ENCODE results near the gene SYT12. TPM values are rescaled to one million over a fixed set of nuclear protein-coding genes. Genes with fewer than 3 reads are reported as not detected.

Gene SYT12
- total and polyA plus RNA-seq, 9 of the 15 experiments (the other 6 are each of a cell fraction or from before 2014, with no cell fraction given): 0.03 to 0.11 (median 0.03) TPM; not detected in 4

GRCh38 chr11:66981976-66982578 is 40.9 kb upstream of the SYT12 start (continued):
- TF ChIP-seq, protein P1, sequence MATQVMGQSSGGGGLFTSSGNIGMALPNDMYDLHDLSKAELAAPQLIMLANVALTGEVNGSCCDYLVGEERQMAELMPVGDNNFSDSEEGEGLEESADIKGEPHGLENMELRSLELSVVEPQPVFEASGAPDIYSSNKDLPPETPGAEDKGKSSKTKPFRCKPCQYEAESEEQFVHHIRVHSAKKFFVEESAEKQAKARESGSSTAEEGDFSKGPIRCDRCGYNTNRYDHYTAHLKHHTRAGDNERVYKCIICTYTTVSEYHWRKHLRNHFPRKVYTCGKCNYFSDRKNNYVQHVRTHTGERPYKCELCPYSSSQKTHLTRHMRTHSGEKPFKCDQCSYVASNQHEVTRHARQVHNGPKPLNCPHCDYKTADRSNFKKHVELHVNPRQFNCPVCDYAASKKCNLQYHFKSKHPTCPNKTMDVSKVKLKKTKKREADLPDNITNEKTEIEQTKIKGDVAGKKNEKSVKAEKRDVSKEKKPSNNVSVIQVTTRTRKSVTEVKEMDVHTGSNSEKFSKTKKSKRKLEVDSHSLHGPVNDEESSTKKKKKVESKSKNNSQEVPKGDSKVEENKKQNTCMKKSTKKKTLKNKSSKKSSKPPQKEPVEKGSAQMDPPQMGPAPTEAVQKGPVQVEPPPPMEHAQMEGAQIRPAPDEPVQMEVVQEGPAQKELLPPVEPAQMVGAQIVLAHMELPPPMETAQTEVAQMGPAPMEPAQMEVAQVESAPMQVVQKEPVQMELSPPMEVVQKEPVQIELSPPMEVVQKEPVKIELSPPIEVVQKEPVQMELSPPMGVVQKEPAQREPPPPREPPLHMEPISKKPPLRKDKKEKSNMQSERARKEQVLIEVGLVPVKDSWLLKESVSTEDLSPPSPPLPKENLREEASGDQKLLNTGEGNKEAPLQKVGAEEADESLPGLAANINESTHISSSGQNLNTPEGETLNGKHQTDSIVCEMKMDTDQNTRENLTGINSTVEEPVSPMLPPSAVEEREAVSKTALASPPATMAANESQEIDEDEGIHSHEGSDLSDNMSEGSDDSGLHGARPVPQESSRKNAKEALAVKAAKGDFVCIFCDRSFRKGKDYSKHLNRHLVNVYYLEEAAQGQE (IDR thresholded peaks at IDR 0.05; ENCODE audit: borderline replicate concordance): 0 out of 2 replicates have a peak, but pooled peaks have one; percentile 5
- TF ChIP-seq, protein P1 (CRISPR knock-in tag; IDR thresholded peaks at IDR 0.05; ENCODE audit: low read depth): no peak
- TF ChIP-seq HNRNPL (IDR thresholded peaks at IDR 0.05; ENCODE audit: low read depth, low read length) (no peak), FOS (IDR thresholded peaks at IDR 0.05; ENCODE audit: extremely low read depth, insufficient read length) (no peak), PRPF4 (IDR thresholded peaks at IDR 0.05; ENCODE audit: insufficient read depth, low read depth, low read length, poor library complexity, severe bottlenecking) (no peak), PPARD (CRISPR knock-in tag; IDR thresholded peaks at IDR 0.05) (no peak)

All from K562 (cell line).